K562 (cell line): ENCODE results near the gene DNAJB4. TPM values are rescaled to one million over a fixed set of nuclear protein-coding genes. Genes with fewer than 3 reads are reported as not detected.

ENCODE experiments used
- ATAC-seq: fragments of 200-7000 bp; cut with Tn5 transposase; 3 replicates; pipeline ENCODE4 v1.9.1; 2020; ENCODE audit warnings: moderate library complexity
- BruUV-seq: library from RNA; stranded (reverse); fragments of 400-500 nt; replicated peaks from 2 replicates; lab custom pipeline; 2021; lab: Mats Ljungman, UMichigan
- CTCF ChIA-PET: fragments of 300-600 bp; formaldehyde crosslinking; extraction: SDS; loops from one replicate; lab custom pipeline; 2021; ENCODE audit warnings: low intra/inter-chr PET ratio; lab: Yijun Ruan, JAX
- POLR2A ChIA-PET: fragments of 300-600, 350-650 bp; sonication (Branson Sonifier 250); formaldehyde crosslinking; extraction: SDS; loops from one replicate; lab custom pipeline; 2021; ENCODE audit warnings: antibody characterized with exemption, inconsistent platforms; lab: Yijun Ruan, JAX
- DNase-seq, 4 experiments: peaks; one replicate each; pipeline versions ENCODE4 v3.0.0 to v3.0.0-alpha.2; 2011 to 2018; ENCODE audit warnings: low spot score in 3 of 4, mixed read lengths in 3 of 4; ENCODE audit errors: extremely low read depth in 1 of 4
- FAIRE-seq: peaks from 2 replicates; lab custom pipeline; 2011; peaks lifted over from hg19 to GRCh38; lab: Jason Lieb, UNC
- H2AFZ ChIP-seq: 2 replicates; pipeline ENCODE4 v1.6.0; 2011; ENCODE audit warnings: low read depth, low read length, control low read depth, inconsistent platforms
- H3K27ac ChIP-seq: fragments of 200-600 bp; 3 replicates; pipeline ENCODE4 v1.8.0; 2011; ENCODE audit warnings: low read depth, mild to moderate bottlenecking, control low read depth, inconsistent platforms, low read length, moderate library complexity, mixed read lengths; ENCODE audit errors: extremely low read depth
- H3K27me3 ChIP-seq, 2 experiments: fragments of 300-600 bp in 1 of 2; 2 replicates in 1 of 2; 3 replicates in 1 of 2; pipeline versions ENCODE4 v1.6.0 to v1.8.0; 2011; ENCODE audit warnings: inconsistent platforms in 2 of 2, low read length in 2 of 2, mild to moderate bottlenecking in 1 of 2, mixed read lengths in 1 of 2, moderate library complexity in 1 of 2; ENCODE audit not compliant: control insufficient read depth in 2 of 2, insufficient read depth in 2 of 2
- H3K36me3 ChIP-seq: fragments of 300-600 bp; 3 replicates; pipeline ENCODE4 v1.8.0; 2011; ENCODE audit warnings: mild to moderate bottlenecking, low read length, inconsistent platforms; ENCODE audit not compliant: control insufficient read depth, insufficient read depth
- H3K4me1 ChIP-seq, 2 experiments: fragments of 200-600 bp in 1 of 2; replicated peaks in 1 of 2; 2 replicates in 1 of 2; 3 replicates in 1 of 2; pipeline versions ENCODE4 v1.5.1 to v1.8.0; 2011; ENCODE audit warnings: inconsistent platforms in 2 of 2, low read length in 2 of 2, mild to moderate bottlenecking in 1 of 2, mixed read lengths in 1 of 2, moderate library complexity in 1 of 2; ENCODE audit not compliant: control insufficient read depth in 2 of 2, insufficient read depth in 2 of 2
- H3K4me2 ChIP-seq: 2 replicates; pipeline ENCODE4 v1.6.1; 2011; ENCODE audit warnings: low read length, control low read depth, inconsistent platforms, mixed read lengths; ENCODE audit not compliant: insufficient read depth
- H3K4me3 ChIP-seq: fragments of 200-600 bp; sonication (generic), shearing (Covaris generic); 2 replicates; pipeline ENCODE4 v1.5.1; 2016; ENCODE audit warnings: control low read depth, inconsistent platforms
- H3K79me2 ChIP-seq: fragments of 200-600 bp; 3 replicates; pipeline ENCODE4 v1.8.0; 2011; ENCODE audit warnings: low read length, inconsistent platforms; ENCODE audit not compliant: control insufficient read depth, insufficient read depth
- H3K9ac ChIP-seq, 2 experiments: 2 replicates each; pipeline versions ENCODE4 v1.6.0 to v1.6.1; 2011; ENCODE audit warnings: low read depth in 2 of 2, low read length in 2 of 2, control low read depth in 1 of 2, inconsistent platforms in 1 of 2, mild to moderate bottlenecking in 1 of 2, mixed read lengths in 1 of 2; ENCODE audit not compliant: insufficient read depth in 1 of 2
- H3K9me1 ChIP-seq: one replicate; pipeline ENCODE4 v1.6.0; 2011; ENCODE audit warnings: inconsistent platforms, mild to moderate bottlenecking, low read length, moderate library complexity; ENCODE audit not compliant: control insufficient read depth, insufficient read depth
- H3K9me3 ChIP-seq: replicated peaks from 2 replicates; pipeline ENCODE4 v1.5.1; 2011; ENCODE audit warnings: low read depth, low read length, inconsistent platforms; ENCODE audit not compliant: control insufficient read depth, insufficient read depth
- H4K20me1 ChIP-seq: replicated peaks from 2 replicates; pipeline ENCODE4 v1.6.1; 2011; ENCODE audit warnings: low read length, inconsistent platforms, mixed read lengths; ENCODE audit not compliant: control insufficient read depth, insufficient read depth
- BRD4 ChIP-seq: fragments of 200-600 bp; sonication (generic); IDR thresholded peaks from 2 replicates; pipeline ENCODE4 v1.6.1; 2017; ENCODE audit warnings: inconsistent platforms
- ETV1 ChIP-seq: fragments of 450-650 bp; conservative IDR thresholded peaks from 2 replicates; pipeline ENCODE4 v1.6.1; 2016; ENCODE audit warnings: missing genetic modification characterization, control low read depth, low read depth, missing compliant biosample characterization
- STAT5A ChIP-seq: IDR thresholded peaks from 2 replicates; pipeline ENCODE4 v1.6.1; 2012; ENCODE audit warnings: low read length, inconsistent platforms, borderline replicate concordance
- TCF3 ChIP-seq: sonication (generic); formaldehyde crosslinking; IDR thresholded peaks from 2 replicates; pipeline ENCODE4 v1.4.0; 2020; ENCODE audit warnings: mild to moderate bottlenecking, missing genetic modification reagents
- TRIM28 ChIP-seq: fragments of 450-650 bp; IDR thresholded peaks from 2 replicates; pipeline ENCODE4 v1.6.1; 2017
- ZC3H4 ChIP-seq: sonication (generic); formaldehyde crosslinking; IDR thresholded peaks from 2 replicates; pipeline ENCODE4 v1.9.0; 2021; ENCODE audit warnings: missing genetic modification reagents, borderline replicate concordance
- WGBS: fragments of 100-300 bp; shearing (Covaris generic); methylation state at CpG from one replicate; pipeline ENCODE4 v1.1.6; 2016; ENCODE audit warnings: low coverage, mixed read lengths; ENCODE audit not compliant: insufficient coverage; ENCODE audit errors: missing lambda C conversion rate; 5-methylcytosine and 5-hydroxymethylcytosine counted together
- in situ Hi-C: fragments of 300-500 bp; cut with MboI; formaldehyde crosslinking; loops from 4 replicates; pipeline ENCODE4 v1.15.0; 2018; ENCODE audit warnings: inconsistent platforms, mixed read lengths
- intact Hi-C: fragments of 100-400 bp; cut with micrococcal nuclease; formaldehyde crosslinking; loops from 2 replicates; pipeline ENCODE4 v1.14.2; 2022
- polyA plus RNA-seq, 8 experiments: library from polyadenylated mRNA; depleted of rRNA in 4 of 8; stranded (reverse) in 5 of 8; unstranded in 3 of 8; fragments of >200 nt; fragmentation: Nextera tagmentation in 2 of 8; fragmentation: Illumina TruSeq in 1 of 8; extraction: Ambion mirVana in 2 of 8; extraction: Trizol in 1 of 8; gene quantifications; 2 replicates each; pipeline versions ENCODE4 v1.2.1 to v1.2.3, GENCODE V29; 2011 to 2014; ENCODE audit warnings: inconsistent platforms in 1 of 8, missing spikeins in 1 of 8
- total RNA-seq, 7 experiments: library from RNA; depleted of rRNA in 6 of 7; stranded (reverse); fragments of >200 nt in 6 of 7; fragmentation: Illumina TruSeq in 2 of 7; extraction: Trizol in 2 of 7; gene quantifications; 2 replicates each; pipeline versions ENCODE4 v1.2.1 to v1.2.3, GENCODE V29; 2011 to 2021; ENCODE audit warnings: low replicate concordance in 1 of 7
- TF ChIP-seq, protein P1 (sequence below): fragments of 450-650 bp; IDR thresholded peaks from 2 replicates; pipeline ENCODE4 v1.6.1; 2016
- TF ChIP-seq, protein P2 (sequence below): sonication (generic); formaldehyde crosslinking; IDR thresholded peaks from 2 replicates; pipeline ENCODE4 v1.8.0; 2022; ENCODE audit warnings: missing genetic modification reagents, mild to moderate bottlenecking, borderline replicate concordance

DNAJB4 gene
- total and polyA plus RNA-seq, 9 of the 15 experiments (the other 6 are each of a cell fraction or from before 2014, with no cell fraction given): 8.5 to 27.7 (median 19.8) TPM

DNA sequence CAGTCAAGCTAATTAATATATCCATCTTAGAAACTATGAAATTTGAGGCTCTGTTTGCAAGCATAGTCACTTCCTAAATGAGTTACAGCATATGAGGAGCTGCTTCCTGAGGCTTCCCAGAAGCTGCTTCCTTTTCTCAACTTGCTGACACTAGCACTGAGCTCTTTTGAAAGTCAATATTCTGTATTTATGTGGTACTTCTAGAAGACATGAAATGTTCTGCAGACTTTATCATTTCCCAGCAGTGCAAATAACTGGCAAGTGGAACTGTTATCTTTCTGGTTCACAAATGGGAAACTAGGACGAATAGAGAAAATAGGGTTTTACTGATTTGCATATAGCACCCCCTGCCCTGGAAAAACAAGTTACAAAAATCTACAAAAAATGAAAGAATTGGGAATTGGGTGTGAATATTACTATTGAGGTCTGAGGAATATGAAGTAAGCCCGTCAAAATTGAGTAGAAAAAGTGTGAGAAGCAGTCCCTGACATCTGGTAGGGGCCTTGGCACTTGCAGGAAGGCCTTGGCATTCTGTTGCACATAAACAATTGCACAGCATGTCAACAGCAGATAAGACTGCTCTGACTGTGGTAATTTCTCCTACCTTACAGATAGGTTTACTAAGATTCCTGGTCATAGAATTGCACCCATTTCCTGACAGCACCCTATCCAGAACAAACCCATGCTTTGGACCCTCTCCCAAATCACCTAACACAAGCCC, 48.1 kb downstream of the DNAJB4 start (continued):
- TF ChIP-seq STAT5A: no peak
- 0 out of 2 replicates have a peak, but pooled peaks have one; percentile 16 for TF ChIP-seq ETV1 (tag)

DNA sequence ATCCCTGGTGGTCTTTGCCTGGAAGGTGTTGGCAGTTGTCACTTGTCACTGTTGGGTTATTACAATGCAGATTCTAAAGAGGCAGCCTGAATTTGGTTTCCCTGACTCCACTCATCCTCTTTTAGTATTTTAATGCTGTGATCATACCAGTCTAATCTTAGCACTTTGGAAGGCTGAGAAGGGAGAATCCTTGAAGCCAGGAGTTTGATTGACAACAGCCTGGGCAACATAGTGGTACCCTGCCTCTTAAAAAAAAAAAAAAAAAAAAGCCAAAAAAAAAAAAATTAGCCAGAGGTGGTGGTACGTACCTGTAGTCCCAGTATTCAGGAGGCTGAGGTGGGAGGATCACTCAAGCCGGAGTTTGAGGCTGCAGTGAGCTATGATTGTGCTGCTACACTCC, 48.8 kb downstream of the DNAJB4 start:
- Histone ChIP-seq H3K4me1 (peaks cover 0 to 16% of the 10 kb centered on the region in 2 experiments; a peak in 2 of 5 replicates), H3K27me3 (no peaks in the 10 kb centered on the region), H4K20me1 (no peaks in the 10 kb centered on the region), H2AFZ (peak overlapping the region; percentile 72; the same call in 1 of the 2 replicates), H3K36me3 (no peaks in the 10 kb centered on the region), H3K9me1 (no peaks in the 10 kb centered on the region), H3K9me3 (no peaks in the 10 kb centered on the region), H3K4me2 (no peak overlapping the region; the same call in 1 of the 2 replicates), H3K4me3 (no peak overlapping the region), H3K79me2 (no peaks in the 10 kb centered on the region), H3K27ac (no peak overlapping the region), H3K9ac (no peak overlapping the region)
- CTCF ChIA-PET: no interaction called here
- POLR2A ChIA-PET: no interaction called here
- BruUV-seq: no TSS peak
- WGBS: 76% methylated on average over 2 of the region's 2 CpGs
- intact Hi-C loops (loop anchor here (10.0 kb wide), 1 partner anchor 79 kb away; the partner anchor contains the start of gene FUBP1), in situ Hi-C loops (no loop called here)
- FAIRE-seq (peak; percentile 44), ATAC-seq (0 out of 3 replicates have a peak, but pooled peaks have one; percentile 8), DNase-seq (no peak)
- TF ChIP-seq TRIM28: no peak
- TF ChIP-seq, protein P1, sequence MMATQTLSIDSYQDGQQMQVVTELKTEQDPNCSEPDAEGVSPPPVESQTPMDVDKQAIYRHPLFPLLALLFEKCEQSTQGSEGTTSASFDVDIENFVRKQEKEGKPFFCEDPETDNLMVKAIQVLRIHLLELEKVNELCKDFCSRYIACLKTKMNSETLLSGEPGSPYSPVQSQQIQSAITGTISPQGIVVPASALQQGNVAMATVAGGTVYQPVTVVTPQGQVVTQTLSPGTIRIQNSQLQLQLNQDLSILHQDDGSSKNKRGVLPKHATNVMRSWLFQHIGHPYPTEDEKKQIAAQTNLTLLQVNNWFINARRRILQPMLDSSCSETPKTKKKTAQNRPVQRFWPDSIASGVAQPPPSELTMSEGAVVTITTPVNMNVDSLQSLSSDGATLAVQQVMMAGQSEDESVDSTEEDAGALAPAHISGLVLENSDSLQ: no peak
- TF ChIP-seq BRD4: no peak
- no peak for TF ChIP-seq ZC3H4 (CRISPR knock-in tag)
- no peak for TF ChIP-seq TCF3
- TF ChIP-seq, protein P2, sequence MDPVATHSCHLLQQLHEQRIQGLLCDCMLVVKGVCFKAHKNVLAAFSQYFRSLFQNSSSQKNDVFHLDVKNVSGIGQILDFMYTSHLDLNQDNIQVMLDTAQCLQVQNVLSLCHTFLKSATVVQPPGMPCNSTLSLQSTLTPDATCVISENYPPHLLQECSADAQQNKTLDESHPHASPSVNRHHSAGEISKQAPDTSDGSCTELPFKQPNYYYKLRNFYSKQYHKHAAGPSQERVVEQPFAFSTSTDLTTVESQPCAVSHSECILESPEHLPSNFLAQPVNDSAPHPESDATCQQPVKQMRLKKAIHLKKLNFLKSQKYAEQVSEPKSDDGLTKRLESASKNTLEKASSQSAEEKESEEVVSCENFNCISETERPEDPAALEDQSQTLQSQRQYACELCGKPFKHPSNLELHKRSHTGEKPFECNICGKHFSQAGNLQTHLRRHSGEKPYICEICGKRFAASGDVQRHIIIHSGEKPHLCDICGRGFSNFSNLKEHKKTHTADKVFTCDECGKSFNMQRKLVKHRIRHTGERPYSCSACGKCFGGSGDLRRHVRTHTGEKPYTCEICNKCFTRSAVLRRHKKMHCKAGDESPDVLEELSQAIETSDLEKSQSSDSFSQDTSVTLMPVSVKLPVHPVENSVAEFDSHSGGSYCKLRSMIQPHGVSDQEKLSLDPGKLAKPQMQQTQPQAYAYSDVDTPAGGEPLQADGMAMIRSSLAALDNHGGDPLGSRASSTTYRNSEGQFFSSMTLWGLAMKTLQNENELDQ: no peak
